Omental fat pad (tissue), 4 donors: ENCODE data around the gene MARS1. TPM values are rescaled to one million over a fixed set of nuclear protein-coding genes. Genes with fewer than 3 reads are reported as not detected.
"Not testable (repeated sequence)": the region's sequence is repeated elsewhere in the genome, so short reads cannot be mapped to it uniquely, and the experiment has no call there.

ENCODE experiments used
- ATAC-seq: fragments of 150-250 bp; one replicate; pipeline ENCODE4 v1.9.1; 2016; ENCODE audit warnings: mild to moderate bottlenecking, moderate library complexity; ENCODE audit not compliant: low FRiP score
- DNase-seq: peaks from one replicate; pipeline ENCODE4 v3.0.0-alpha.2; 2019; ENCODE audit warnings: low spot score
- total RNA-seq, 4 donors: library from RNA; depleted of rRNA; stranded (reverse); fragments of >200 nt; gene quantifications; one replicate each; pipeline ENCODE4 v1.1.0, GENCODE V29; 2016
- TF ChIP-seq, protein P1 (sequence below), 3 donors: fragments of 450-650 bp; IDR thresholded peaks; one replicate each; pipeline ENCODE4 v1.5.1; 2016 to 2017; ENCODE audit warnings: antibody characterized with exemption in 3 of 3, mild to moderate bottlenecking in 3 of 3, moderate library complexity in 2 of 3

The MARS1 gene
- 100 to 1,000 TPM in 1 of 4 donors, 10 to 100 TPM in 3; 53.5 to 108 (median 58.4) TPM for total RNA-seq

DNA sequence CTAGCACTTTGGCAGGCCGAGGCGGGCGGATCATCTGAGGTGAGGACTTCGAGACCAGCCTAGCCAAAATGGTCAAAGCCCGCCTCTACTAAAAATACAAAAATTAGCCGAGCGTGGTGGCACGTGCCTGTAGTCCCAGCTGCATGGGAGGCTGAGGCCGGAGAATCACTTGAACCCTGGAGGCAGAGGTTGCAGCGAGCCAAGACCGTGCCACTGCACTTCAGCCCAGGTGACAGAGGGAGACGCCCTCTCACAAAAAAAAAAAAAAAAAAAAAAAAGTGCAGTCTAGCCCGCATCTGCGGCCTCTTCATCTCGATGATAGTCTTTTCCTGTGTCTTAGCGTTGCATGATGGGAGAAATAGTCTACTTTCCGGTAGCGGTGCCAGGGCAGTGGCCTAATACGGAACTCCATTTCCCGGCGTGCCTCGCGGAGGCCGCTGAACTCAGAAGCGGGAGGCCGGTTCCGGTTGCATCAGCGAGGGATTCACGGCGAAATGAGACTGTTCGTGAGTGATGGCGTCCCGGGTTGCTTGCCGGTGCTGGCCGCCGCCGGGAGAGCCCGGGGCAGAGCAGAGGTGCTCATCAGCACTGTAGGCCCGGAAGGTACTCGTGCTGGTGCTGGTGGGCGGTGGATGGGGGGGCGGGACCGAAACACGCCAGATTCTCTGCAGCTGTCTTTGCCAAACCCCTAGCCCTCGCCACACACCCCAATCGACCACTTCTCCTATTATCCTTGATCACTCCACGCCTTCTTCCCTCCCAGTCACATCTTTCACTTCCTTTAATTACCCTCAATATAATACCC lies at the start of gene MARS1:
Gene MARS1, plus strand, starts transcription at position 472 of the 805 bp plus-strand sequence. Its CDS starts 23 bp downstream, at position 495.
- ATAC-seq, result peak; percentile 98
- DNase-seq, result peak; percentile 88
- TF ChIP-seq, protein P1, sequence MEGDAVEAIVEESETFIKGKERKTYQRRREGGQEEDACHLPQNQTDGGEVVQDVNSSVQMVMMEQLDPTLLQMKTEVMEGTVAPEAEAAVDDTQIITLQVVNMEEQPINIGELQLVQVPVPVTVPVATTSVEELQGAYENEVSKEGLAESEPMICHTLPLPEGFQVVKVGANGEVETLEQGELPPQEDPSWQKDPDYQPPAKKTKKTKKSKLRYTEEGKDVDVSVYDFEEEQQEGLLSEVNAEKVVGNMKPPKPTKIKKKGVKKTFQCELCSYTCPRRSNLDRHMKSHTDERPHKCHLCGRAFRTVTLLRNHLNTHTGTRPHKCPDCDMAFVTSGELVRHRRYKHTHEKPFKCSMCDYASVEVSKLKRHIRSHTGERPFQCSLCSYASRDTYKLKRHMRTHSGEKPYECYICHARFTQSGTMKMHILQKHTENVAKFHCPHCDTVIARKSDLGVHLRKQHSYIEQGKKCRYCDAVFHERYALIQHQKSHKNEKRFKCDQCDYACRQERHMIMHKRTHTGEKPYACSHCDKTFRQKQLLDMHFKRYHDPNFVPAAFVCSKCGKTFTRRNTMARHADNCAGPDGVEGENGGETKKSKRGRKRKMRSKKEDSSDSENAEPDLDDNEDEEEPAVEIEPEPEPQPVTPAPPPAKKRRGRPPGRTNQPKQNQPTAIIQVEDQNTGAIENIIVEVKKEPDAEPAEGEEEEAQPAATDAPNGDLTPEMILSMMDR (IDR thresholded peaks at IDR 0.05), result no peak

DNA sequence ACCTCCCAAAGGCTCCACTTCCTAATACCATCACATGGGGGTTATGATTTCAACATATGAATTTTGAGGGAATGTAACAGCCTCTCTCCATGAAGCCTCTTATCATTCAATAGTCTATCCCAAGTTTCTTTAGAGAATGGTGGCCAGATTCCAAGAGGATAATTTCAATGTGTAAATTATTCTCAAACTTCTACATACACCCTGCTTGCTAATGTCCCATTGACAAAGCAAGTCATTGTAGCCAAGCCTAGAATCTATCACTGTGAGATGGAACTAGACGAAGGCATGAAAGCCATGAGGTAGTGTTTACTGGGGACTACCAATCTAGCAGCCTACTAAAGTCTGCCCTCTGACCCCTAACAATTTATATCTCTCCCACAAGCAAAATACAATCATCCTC lies 49.5 kb upstream of the MARS1 start:
- TF ChIP-seq, protein P1 (IDR thresholded peaks at IDR 0.05), result no peak
- ATAC-seq (no peak), DNase-seq (no peak)

DNA sequence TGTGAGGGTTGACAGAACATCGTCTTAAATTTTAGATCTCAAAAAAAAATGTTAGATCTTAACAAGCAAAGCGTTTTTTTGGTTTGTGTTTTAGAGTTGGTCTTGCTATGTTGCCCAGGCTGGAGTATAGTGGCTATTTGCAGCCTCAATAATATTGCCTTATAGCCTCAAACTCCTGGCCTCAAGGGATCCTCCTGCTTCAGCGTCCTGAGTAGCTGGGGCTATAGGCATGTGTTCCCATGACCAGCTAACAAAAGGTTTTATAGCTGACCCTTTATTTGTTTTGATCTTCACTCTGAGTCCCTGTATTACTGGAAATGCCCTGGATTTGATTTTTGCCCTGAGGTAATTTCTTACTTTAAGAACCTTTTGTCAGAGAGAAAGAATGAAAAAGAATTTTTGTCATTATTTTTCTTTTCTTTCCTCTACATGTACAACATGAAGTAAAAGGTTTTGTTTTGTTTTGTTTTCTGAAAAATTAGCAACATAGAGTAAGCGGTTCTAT lies 48.1 kb upstream of the MARS1 start:
- DNase-seq (no peak), ATAC-seq (no peak)
- TF ChIP-seq, protein P1 (IDR thresholded peaks at IDR 0.05), result no peak

DNA sequence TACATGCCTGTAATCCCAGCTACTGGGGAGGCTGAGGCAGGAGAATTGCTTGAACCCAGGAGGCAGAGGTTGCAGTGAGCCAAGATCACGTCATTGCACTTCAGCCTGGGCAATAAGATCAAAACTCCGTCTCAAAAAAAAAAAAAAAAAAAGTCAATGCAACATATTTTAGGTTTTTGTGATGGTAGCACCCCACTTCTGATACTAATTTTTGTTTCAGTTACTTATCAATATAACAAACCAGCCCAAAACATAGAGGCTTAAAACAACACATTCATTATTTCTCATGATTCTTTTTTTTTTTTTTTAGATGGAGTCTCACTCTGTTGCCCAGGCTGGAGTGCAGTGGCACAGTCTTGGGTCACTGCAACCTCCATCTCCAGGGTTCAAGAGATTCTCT lies 46.5 kb upstream of the MARS1 start:
- not testable (repeated sequence) for DNase-seq, ATAC-seq

DNA sequence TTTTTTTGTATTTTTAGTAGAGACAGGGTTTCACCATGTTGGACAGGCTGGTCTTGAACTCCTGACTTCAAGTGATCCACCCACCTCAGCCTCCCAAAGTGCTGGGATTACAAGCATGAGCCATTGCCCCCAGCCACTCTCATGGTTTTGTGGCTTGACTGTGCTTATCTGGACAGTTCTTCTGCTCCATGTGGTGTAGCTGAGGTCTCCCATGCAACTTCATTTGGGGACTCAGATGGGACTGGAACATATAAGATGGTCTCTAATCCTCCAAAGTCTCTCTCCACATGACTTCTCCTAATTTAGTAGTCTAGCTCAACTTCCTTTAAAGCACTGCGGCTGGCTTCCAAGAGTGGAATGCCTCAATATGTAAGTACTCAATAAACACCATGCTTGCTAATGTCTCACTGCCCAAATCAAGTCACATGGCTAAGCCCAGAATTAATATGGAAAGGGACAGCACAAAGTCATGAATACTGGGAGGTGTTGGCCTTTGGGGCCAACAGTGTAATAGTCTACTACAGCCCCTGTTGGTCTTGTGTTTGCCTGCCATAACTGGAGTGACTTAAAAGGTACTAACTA lies 45.9 kb upstream of the MARS1 start:
- DNase-seq (no peak), ATAC-seq (no peak)
- TF ChIP-seq, protein P1 (IDR thresholded peaks at IDR 0.05), result no peak

DNA sequence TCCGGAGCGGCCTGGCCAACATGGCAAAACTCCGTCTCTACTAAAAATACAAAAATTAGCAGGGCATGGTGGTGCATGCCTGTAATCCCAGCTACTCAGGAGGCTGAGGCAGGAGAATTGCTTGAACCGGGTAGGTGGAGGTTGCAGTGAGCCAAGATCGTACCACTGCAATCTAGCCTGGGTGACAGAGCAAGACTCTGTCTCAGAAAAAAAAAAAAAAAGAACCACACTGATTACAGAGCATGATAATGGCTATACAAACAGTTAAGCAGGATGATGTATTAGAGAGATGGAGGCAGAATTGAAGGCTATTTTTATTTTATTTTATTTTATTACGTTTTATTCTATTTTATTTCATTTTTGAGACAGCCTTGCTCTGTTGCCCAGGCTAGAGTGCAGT lies 43.5 kb upstream of the MARS1 start:
- DNase-seq, ATAC-seq: not testable (repeated sequence)

DNA sequence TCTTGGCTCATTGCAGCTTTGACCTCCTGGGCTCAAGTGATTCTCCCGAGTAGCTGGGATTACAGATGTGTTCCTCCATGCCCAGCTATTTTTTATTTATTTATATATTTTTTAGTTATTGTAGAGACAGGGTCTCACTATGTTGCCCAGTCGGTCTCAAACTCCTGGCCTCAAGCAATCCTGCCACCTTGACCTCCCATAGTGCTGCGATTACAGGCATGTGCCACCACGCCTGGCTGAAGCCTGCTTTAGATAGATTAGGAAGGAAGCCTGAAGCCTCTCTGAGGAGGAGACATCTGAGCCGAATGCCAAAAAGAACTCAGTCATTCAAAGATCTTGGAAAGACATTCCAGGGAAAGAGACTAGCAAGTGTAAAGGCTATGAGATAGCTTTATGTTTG lies 43.1 kb upstream of the MARS1 start:
- ATAC-seq, result no peak
- no peak for DNase-seq
- TF ChIP-seq, protein P1 (IDR thresholded peaks at IDR 0.05), result no peak
